Thoracic aorta (tissue), 2 donors: Measurements from ENCODE around the gene GPR162. TPM values are rescaled to one million over a fixed set of nuclear protein-coding genes. Genes with fewer than 3 reads are reported as not detected.

Experiments used
- ATAC-seq: fragments of 150-250 bp; one replicate; pipeline ENCODE4 v1.8.0; 2017; ENCODE audit warnings: low read depth; ENCODE audit not compliant: insufficient number of reproducible peaks, low FRiP score
- DNase-seq: peaks from one replicate; pipeline ENCODE4 v3.0.0-alpha.2; 2020; ENCODE audit warnings: low spot score
- H3K27ac ChIP-seq, 2 donors: fragments of 200-600 bp; sonication (generic); 1 replicate in 1 of 2; 2 replicates in 1 of 2; pipeline ENCODE4 v1.5.1; 2016; ENCODE audit warnings: mild to moderate bottlenecking in 2 of 2, moderate library complexity in 2 of 2
- H3K27me3 ChIP-seq: fragments of 200-600 bp; sonication (generic); replicated peaks from 2 replicates; pipeline ENCODE4 v1.6.0; 2016; ENCODE audit warnings: mild to moderate bottlenecking; ENCODE audit not compliant: insufficient read depth
- H3K36me3 ChIP-seq: fragments of 200-600 bp; sonication (generic); one replicate; pipeline ENCODE4 v1.5.1; 2016
- H3K4me1 ChIP-seq, 2 donors: fragments of 200-600 bp; sonication (generic); 1 replicate in 1 of 2; 2 replicates in 1 of 2; pipeline versions ENCODE4 v1.5.1 to v1.6.0; 2016; ENCODE audit warnings: low read depth in 2 of 2, mild to moderate bottlenecking in 1 of 2; ENCODE audit not compliant: control insufficient read depth in 1 of 2
- H3K4me3 ChIP-seq: fragments of 200-600 bp; sonication (generic); 2 replicates; pipeline ENCODE4 v1.5.1; 2016; ENCODE audit warnings: mild to moderate bottlenecking
- H3K9me3 ChIP-seq: fragments of 200-600 bp; sonication (generic); 2 replicates; pipeline ENCODE4 v1.5.1; 2016
- CTCF ChIP-seq: fragments of 200-600 bp; sonication (generic); IDR thresholded peaks from one replicate; pipeline ENCODE4 v1.5.1; 2019; ENCODE audit warnings: antibody characterized with exemption
- total RNA-seq, 2 donors: library from RNA; depleted of rRNA; stranded (reverse); fragments of >200 nt; gene quantifications; one replicate each; pipeline versions ENCODE4 v1.1.0 to v1.2.3, GENCODE V29; 2016

The GPR162 gene
- total RNA-seq, 2 donors from 2014 or later = 1.1 to 3.1 TPM

- Histone ChIP-seq H3K36me3 (no peaks in the 10 kb centered on the region), H3K9me3 (no peaks in the 10 kb centered on the region), H3K4me1 (no peaks in the 10 kb centered on the region), H3K27ac (no peak overlapping the region), H3K27me3 (no peaks in the 10 kb centered on the region), H3K4me3 (peak overlapping the region; percentile 49)
- DNase-seq (no peak), ATAC-seq (no peak)
- no peak for TF ChIP-seq CTCF
Measured at GRCh38 chr12:6792522-6793201, 29.0 kb upstream of the GPR162 start.

- no peak overlapping the region for H3K27ac ChIP-seq
- no peaks in the 10 kb centered on the region for H3K9me3 ChIP-seq
- no peak for ATAC-seq
Measured at GRCh38 chr12:6795088-6795487, 26.5 kb upstream of the GPR162 start.

GRCh38 chr12:6796576-6796975, 25.0 kb upstream of the GPR162 start:
- no peak for TF ChIP-seq CTCF
- Histone ChIP-seq H3K4me3 (no peak overlapping the region), H3K4me1 (no peaks in the 10 kb centered on the region), H3K27ac (no peak overlapping the region), H3K9me3 (no peaks in the 10 kb centered on the region), H3K27me3 (no peaks in the 10 kb centered on the region), H3K36me3 (no peaks in the 10 kb centered on the region)
- ATAC-seq (no peak), DNase-seq (no peak)

More at GRCh38 chr12:6795088-6795487, 26.5 kb upstream of the GPR162 start:
- TF ChIP-seq CTCF = no peak
- no peak for DNase-seq
- Histone ChIP-seq H3K4me3 (no peak overlapping the region), H3K4me1 (no peaks in the 10 kb centered on the region), H3K36me3 (no peaks in the 10 kb centered on the region), H3K27me3 (no peaks in the 10 kb centered on the region)

- Histone ChIP-seq H3K4me3 (no peak overlapping the region), H3K27ac (no peak overlapping the region), H3K4me1 (no peaks in the 10 kb centered on the region), H3K36me3 (no peaks in the 10 kb centered on the region), H3K9me3 (no peaks in the 10 kb centered on the region), H3K27me3 (no peaks in the 10 kb centered on the region)
- ATAC-seq (no peak), DNase-seq (no peak)
- no peak for TF ChIP-seq CTCF
Measured at GRCh38 chr12:6799147-6799546, 22.5 kb upstream of the GPR162 start.

- no peaks in the 10 kb centered on the region for H3K36me3 ChIP-seq
- H3K4me3 ChIP-seq = no peak overlapping the region
- DNase-seq (no peak), ATAC-seq (no peak)
- no peaks in the 10 kb centered on the region for H3K9me3 ChIP-seq
- no peak overlapping the region for H3K27ac ChIP-seq
- H3K4me1 ChIP-seq = no peaks in the 10 kb centered on the region
- no peaks in the 10 kb centered on the region for H3K27me3 ChIP-seq
- no peak for TF ChIP-seq CTCF
Measured at GRCh38 chr12:6807170-6807569, 14.5 kb upstream of the GPR162 start.
